HG03135 (cell line): ENCODE results near the gene KCNAB2.

Experiments used
- ATAC-seq: cut with Tn5 transposase; IDR thresholded peaks from one replicate; pipeline ENCODE4 v1.9.1; 2021; ENCODE audit warnings: mild to moderate bottlenecking, moderate library complexity; ENCODE audit not compliant: unreplicated experiment

KCNAB2 gene

GRCh38 chr1:6077506-6077905, 31.8 kb downstream of the KCNAB2 start:
- no peak for ATAC-seq

GRCh38 chr1:6077919-6078318, 32.2 kb downstream of the KCNAB2 start:
- ATAC-seq = no peak

GRCh38 chr1:6080469-6080868, 34.8 kb downstream of the KCNAB2 start:
- no peak for ATAC-seq

GRCh38 chr1:6081901-6082300, 36.2 kb downstream of the KCNAB2 start:
- ATAC-seq = no peak

- ATAC-seq = no peak
Observed at GRCh38 chr1:6082430-6082971, 36.8 kb downstream of the KCNAB2 start.

- ATAC-seq = no peak
Observed at GRCh38 chr1:6083385-6083784, 37.7 kb downstream of the KCNAB2 start.

GRCh38 chr1:6083801-6084446, 38.2 kb downstream of the KCNAB2 start:
- ATAC-seq = no peak

- no peak for ATAC-seq
Observed at GRCh38 chr1:6084781-6085495, 39.2 kb downstream of the KCNAB2 start.

GRCh38 chr1:6085666-6086065, 40.0 kb downstream of the KCNAB2 start:
- no peak for ATAC-seq

GRCh38 chr1:6086358-6086757, 40.7 kb downstream of the KCNAB2 start:
- ATAC-seq = no peak

GRCh38 chr1:6086762-6087376, 41.2 kb downstream of the KCNAB2 start:
- no peak for ATAC-seq

- no peak for ATAC-seq
Observed at GRCh38 chr1:6087377-6087772, 41.7 kb downstream of the KCNAB2 start.

GRCh38 chr1:6087958-6088357, 42.3 kb downstream of the KCNAB2 start:
- ATAC-seq = no peak

- ATAC-seq = no peak
Observed at GRCh38 chr1:6088956-6089355, 43.3 kb downstream of the KCNAB2 start.

- ATAC-seq = no peak
Observed at GRCh38 chr1:6090288-6090687, 44.6 kb downstream of the KCNAB2 start.

- no peak for ATAC-seq
Observed at GRCh38 chr1:6090996-6091822, 45.5 kb downstream of the KCNAB2 start.

GRCh38 chr1:6091823-6092109, 46.1 kb downstream of the KCNAB2 start:
- ATAC-seq = no peak

GRCh38 chr1:6092211-6092610, 46.5 kb downstream of the KCNAB2 start:
- no peak for ATAC-seq

- no peak for ATAC-seq
Observed at GRCh38 chr1:6093071-6093470, 47.4 kb downstream of the KCNAB2 start.

- ATAC-seq = no peak
Observed at GRCh38 chr1:6093611-6094010, 47.9 kb downstream of the KCNAB2 start.

GRCh38 chr1:6094246-6094645, 48.6 kb downstream of the KCNAB2 start:
- no peak for ATAC-seq
